ENCODE data around the gene WSCD1.

DNA sequence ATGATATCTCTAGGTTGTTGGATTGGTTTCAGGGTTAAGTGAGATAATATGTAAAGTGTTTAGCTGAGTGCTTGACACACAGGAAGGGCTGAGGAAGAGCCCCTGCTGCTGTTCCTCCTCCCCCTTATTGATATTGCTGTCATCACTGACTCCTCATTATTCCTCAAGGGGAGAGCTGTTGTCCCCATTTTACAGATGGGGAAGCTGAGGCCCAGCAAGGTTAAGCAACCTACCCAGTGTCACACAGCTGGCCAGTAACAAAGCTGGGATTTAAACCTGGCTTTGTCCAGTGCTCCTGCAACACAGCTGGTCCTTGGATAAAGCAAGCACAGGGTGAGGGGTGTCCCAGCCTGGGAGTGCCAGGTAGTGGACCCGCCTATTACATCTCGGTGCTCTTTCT is 9.8 kb downstream of the WSCD1 start:
- TF ChIP-seq, protein P1, sequence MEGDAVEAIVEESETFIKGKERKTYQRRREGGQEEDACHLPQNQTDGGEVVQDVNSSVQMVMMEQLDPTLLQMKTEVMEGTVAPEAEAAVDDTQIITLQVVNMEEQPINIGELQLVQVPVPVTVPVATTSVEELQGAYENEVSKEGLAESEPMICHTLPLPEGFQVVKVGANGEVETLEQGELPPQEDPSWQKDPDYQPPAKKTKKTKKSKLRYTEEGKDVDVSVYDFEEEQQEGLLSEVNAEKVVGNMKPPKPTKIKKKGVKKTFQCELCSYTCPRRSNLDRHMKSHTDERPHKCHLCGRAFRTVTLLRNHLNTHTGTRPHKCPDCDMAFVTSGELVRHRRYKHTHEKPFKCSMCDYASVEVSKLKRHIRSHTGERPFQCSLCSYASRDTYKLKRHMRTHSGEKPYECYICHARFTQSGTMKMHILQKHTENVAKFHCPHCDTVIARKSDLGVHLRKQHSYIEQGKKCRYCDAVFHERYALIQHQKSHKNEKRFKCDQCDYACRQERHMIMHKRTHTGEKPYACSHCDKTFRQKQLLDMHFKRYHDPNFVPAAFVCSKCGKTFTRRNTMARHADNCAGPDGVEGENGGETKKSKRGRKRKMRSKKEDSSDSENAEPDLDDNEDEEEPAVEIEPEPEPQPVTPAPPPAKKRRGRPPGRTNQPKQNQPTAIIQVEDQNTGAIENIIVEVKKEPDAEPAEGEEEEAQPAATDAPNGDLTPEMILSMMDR (conservative IDR thresholded peaks at IDR 0.05; ENCODE audit: low read length) = no peak
- no peak for TF ChIP-seq EZH2phosphoT487 (IDR thresholded peaks at IDR 0.05; ENCODE audit: borderline replicate concordance, low read depth, low read length)

All from OCI-LY7 (cell line).